ENCODE data around the gene CEACAM1.

DNA sequence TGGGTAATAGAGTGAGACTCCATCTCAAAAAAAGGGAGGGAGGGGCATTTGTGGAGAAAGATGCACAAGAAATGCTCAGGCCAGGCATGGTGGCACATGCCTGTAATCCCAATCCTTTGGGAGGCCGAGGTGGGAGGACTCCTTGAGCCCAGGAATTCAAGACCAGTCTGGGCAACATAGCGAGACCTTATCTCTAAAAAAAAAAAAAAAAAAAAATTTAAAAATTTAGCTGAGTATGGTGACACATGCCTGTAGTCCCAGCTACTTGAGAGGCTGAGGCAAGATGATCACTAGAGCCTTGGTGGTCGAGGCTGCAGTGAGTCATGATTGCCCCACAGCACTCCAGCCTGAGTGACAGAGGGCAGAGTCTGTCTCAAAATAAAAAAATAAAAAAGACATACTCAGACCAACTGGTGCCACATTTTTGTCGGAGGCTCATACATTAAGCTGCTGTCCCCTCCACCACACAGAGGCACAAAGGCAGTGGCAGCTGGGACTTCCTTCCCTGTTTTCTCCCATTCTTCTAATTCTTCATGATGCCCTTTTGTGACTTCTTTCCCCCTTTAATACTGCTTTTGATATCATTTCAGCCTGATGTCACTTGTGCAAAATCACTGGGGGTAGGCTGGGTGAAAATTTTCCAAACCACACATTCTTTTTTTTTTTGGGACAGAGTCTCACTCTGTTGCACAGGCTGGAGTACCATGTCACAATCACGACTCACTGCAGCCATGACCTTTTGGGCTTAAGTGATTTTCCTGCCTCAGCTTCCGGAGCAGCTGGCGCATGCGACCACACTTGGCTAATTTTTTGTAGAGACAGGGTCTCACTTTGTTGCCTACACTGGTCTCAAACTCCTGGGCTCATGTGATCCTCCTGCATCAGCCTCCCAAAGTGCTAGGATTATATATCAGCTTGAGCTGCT, 58.7 kb downstream of the CEACAM1 start:
- TF ChIP-seq SUZ12 (IDR thresholded peaks at IDR 0.05; ENCODE audit: extremely low read depth, insufficient read depth, insufficient read length) (no peak), ZNF274 (IDR thresholded peaks at IDR 0.05; ENCODE audit: low read depth, low read length) (no peak), YY1 (IDR thresholded peaks at IDR 0.05; ENCODE audit: insufficient read depth, insufficient read length) (no peak)

All from NT2/D1 (cell line).